ENCODE data around the gene PDLIM4.
A peak's percentile ranks its signal among the peaks of the same experiment; 100 is the strongest.

PDLIM4 gene

DNA sequence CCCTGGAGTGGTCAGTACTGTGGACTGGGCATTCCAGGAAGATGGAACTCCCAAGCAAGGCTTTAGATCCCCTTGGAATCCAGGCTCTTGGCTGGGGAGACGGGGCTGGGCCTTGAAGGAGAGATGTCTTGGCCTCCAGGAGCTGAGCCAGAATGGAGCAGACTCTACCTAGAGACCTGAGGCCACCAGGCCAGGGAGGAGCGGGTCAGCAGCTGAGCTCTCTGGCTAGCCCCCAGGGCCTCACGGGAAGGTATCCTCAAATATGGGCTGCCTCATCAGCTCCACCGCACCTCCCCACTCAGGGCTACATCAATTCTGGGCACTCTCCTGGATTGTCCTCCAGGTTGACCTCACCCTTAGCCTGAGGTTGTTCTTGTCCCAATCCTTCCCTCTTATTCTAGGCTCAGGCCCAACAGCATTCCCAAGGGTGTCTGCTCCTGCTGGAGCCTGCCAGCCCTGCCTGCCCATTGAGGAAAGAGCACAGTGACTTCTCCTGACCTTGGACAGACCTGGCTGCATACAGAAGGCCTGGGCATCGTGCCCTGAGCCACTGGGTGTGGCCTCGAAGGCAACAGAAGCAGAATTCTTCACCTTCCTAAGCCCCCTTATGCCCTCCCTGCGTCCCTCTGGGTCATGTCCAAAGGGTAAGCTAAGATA, 3.0 kb upstream of the PDLIM4 start:
- peaks cover 21% of the 10 kb centered on the region for H3K27me3 ChIP-seq (ENCODE audit: insufficient read depth, low read length)
- no peaks in the 10 kb centered on the region for H3K36me3 ChIP-seq (ENCODE audit: insufficient read depth, low read length)
- H3K27ac ChIP-seq (ENCODE audit: low read depth, low read length), result no peak overlapping the region
- no peak overlapping the region for H3K9ac ChIP-seq (ENCODE audit: low read depth, low read length)
- no peak overlapping the region for H3K4me3 ChIP-seq (ENCODE audit: low read length)
- H3K9me3 ChIP-seq (ENCODE audit: insufficient read depth, low read depth, low read length), result no peaks in the 10 kb centered on the region
- WGBS, result 81% methylated on average over 7 of the region's 7 CpGs
- peaks cover 14% of the 10 kb centered on the region for H3K4me1 ChIP-seq (ENCODE audit: insufficient read depth, low read length)

DNA sequence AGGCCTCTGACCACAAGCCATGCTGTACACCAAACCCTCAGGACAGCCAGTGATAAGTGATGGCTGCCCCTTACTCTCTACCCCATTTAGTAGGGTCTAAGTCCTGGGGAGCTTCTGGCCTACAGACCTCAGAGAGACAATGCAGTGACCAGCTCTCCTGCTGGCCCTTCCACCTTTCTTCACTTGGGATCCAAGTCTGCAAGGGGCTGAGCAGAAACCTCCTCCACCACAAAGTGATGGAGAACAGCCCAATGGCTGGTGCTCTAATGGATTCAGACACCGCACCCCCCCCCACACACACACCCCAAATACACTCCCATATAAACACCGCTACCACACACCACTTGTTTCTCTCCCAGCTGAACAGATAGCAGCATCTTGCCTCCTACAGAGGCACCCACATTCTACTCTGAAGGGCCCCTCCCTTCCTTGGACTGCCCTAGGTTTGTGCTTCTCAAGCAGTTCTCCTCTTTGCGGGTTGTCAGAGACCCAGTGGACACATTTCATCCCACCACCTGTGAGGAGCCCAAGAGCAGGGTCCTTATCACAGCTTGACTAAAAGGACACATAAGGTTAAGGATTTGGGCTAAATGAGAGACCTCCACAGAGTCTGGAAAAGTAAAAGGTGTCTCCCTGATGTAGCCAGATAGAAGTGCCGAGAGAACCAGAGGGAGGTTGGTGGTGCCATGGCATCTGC, 1.3 kb upstream of the PDLIM4 start:
- Histone ChIP-seq H3K4me3 (ENCODE audit: low read length) (peak overlapping the region; percentile 61; the same call in 1 of the 2 replicates), H3K9ac (ENCODE audit: low read depth, low read length) (no peak overlapping the region), H3K9me3 (ENCODE audit: insufficient read depth, low read depth, low read length) (no peaks in the 10 kb centered on the region), H3K36me3 (ENCODE audit: insufficient read depth, low read length) (no peaks in the 10 kb centered on the region), H3K27ac (ENCODE audit: low read depth, low read length) (no peak overlapping the region), H3K27me3 (ENCODE audit: insufficient read depth, low read length) (peaks cover 21% of the 10 kb centered on the region), H3K4me1 (ENCODE audit: insufficient read depth, low read length) (peaks cover 21% of the 10 kb centered on the region)
- 92% methylated on average over 4 of the region's 4 CpGs for WGBS

DNA sequence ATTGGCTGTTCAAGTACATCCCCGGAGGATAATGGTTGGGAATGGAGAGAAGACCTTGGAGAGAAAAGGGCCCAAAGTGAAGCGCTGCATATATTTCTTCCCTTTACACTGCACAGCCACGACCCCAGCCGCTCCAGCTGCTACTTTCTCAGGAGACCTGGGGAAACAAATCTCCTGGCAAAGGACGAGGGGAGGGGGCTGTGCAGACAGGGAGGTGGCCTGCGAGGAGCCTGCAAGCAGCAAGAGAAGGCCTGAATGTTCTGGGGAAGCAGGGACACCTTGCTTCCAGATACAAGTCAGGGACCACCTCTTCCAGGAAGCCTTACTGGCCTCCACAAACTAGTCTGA, 739 bp upstream of the PDLIM4 start:
- Histone ChIP-seq H3K36me3 (ENCODE audit: insufficient read depth, low read length) (no peaks in the 10 kb centered on the region), H3K4me1 (ENCODE audit: insufficient read depth, low read length) (peaks cover 21% of the 10 kb centered on the region), H3K27ac (ENCODE audit: low read depth, low read length) (no peak overlapping the region), H3K9me3 (ENCODE audit: insufficient read depth, low read depth, low read length) (no peaks in the 10 kb centered on the region), H3K4me3 (ENCODE audit: low read length) (peak overlapping the region; percentile 61), H3K9ac (ENCODE audit: low read depth, low read length) (peak overlapping the region; percentile 25; the same call in 1 of the 2 replicates), H3K27me3 (ENCODE audit: insufficient read depth, low read length) (peaks cover 21% of the 10 kb centered on the region)
- 68% methylated on average over 6 of the region's 6 CpGs for WGBS

DNA sequence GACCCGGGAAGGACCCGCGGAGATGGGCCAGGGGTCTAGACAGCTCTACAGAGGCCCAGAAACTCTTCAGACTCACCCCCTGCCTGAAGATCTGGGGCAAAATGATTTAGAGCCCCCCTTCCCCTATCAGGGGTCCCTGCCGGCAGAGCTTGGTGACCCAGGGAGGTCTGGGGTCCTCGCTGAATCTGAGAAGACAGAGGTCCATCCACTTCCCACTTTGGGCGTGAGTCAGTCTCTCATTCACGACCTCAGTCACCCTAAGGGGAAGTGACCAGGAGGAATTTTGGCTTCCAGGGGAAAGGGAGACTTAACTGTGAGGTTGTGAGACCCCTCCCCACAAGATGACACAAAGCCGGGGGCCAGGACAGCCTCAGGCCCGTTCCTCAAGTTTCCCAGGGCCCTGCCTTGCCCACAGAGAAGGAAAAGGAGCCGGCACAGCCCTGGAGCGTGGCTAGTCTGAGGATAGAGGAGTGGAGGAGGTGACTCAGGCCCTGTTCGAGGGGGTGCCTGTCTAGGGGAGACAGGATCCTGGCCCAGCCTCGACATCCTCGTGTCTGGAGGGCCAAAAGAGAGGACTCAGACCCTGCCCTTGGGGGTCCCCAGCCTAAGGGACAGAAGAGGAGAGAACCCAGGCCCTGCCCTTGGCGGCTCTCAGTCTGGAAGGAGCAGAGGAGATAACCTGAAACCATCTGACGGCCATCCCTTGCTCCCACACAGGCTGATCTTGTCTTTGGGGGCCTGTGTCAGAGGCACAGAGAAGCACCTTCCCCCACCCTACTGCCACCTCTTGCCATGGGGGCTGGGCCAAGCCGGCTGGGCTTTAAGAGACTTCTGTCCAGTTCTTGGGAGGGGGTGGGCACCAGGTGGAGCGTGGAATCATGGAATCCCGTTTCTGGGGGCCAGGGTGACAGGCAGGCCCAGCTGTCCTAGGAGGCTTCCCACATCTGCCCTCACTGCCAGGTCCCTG, 889 bp downstream of the PDLIM4 start:
- peak overlapping the region; percentile 68 for H3K4me3 ChIP-seq (ENCODE audit: low read length)
- peak overlapping the region; percentile 69 for H3K9ac ChIP-seq (ENCODE audit: low read depth, low read length)
- 67% methylated on average over 18 of the region's 19 CpGs for WGBS
- peaks cover 21% of the 10 kb centered on the region for H3K27me3 ChIP-seq (ENCODE audit: insufficient read depth, low read length)
- H3K36me3 ChIP-seq (ENCODE audit: insufficient read depth, low read length), result no peaks in the 10 kb centered on the region
- H3K4me1 ChIP-seq (ENCODE audit: insufficient read depth, low read length), result peaks cover 21% of the 10 kb centered on the region
- H3K9me3 ChIP-seq (ENCODE audit: insufficient read depth, low read depth, low read length), result no peaks in the 10 kb centered on the region
- H3K27ac ChIP-seq (ENCODE audit: low read depth, low read length), result no peak overlapping the region

DNA sequence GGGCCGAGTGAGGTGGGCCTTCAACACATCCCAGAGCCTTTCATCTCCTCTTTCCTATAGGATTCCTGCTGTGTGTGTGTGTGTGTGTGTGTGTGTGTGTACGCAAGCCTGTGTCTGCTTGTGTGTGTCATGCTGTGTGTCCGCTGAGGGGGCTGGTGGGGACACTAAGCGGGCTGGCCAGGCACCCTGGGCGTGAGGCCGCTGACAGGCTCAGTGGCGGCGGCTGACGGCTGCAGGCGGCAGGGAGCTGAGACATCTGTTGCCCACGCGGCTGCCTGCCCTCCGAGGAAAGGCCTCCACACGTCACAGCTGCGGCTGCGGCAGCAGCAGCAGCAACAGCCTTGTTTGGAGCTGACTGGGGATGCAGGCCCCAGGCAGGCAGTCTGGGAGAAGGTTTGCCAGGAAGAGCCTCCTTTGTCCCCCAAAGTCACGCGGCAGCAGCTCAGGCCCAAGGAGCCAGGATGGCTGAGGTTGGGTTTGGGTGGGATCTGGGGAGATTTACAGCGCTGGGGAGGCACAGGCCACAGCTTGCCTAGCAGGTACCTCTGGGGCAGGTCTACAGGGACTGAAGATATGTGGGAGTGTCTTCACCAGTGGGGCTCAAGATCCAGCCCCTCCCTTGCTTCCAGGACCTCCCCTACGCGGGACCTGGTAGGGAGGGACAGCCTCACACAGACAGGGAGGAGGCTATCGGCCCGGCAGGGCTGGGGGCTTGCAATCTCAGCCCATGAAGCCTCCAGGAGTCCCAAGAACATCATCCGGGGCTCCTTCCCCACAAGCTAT, 1.8 kb downstream of the PDLIM4 start:
- 0 out of 2 replicates have a peak overlapping the region, but pooled peaks have one; percentile 19 for H3K9ac ChIP-seq (ENCODE audit: low read depth, low read length)
- H3K27me3 ChIP-seq (ENCODE audit: insufficient read depth, low read length), result peaks cover 21% of the 10 kb centered on the region
- no peaks in the 10 kb centered on the region for H3K9me3 ChIP-seq (ENCODE audit: insufficient read depth, low read depth, low read length)
- H3K4me1 ChIP-seq (ENCODE audit: insufficient read depth, low read length), result peaks cover 21% of the 10 kb centered on the region
- H3K36me3 ChIP-seq (ENCODE audit: insufficient read depth, low read length), result no peaks in the 10 kb centered on the region
- H3K27ac ChIP-seq (ENCODE audit: low read depth, low read length), result no peak overlapping the region
- WGBS, result 81% methylated on average over 24 of the region's 24 CpGs
- no peak overlapping the region for H3K4me3 ChIP-seq (ENCODE audit: low read length)

DNA sequence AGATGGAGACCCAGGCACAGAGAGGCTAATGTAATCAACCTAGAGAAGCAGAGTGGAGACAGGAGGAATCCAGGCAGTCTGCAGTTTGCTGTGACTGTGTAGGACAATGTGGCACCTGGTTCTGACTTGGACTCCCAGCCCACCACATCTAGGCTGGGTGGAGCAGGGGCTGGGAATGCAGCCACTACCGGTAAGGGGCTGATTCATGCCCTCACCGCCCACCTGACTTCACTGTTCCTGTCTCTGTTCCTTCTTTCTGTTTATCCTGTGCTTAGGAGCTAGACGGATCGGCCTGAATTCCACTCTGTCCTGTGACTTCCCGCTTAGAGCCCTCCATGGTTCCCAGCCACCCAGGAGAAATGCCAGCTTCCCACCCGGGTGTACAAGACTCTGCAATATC, 2.6 kb downstream of the PDLIM4 start:
- H3K4me1 ChIP-seq (ENCODE audit: insufficient read depth, low read length), result peaks cover 21% of the 10 kb centered on the region
- peaks cover 21% of the 10 kb centered on the region for H3K27me3 ChIP-seq (ENCODE audit: insufficient read depth, low read length)
- WGBS, result 84% methylated on average over 6 of the region's 6 CpGs
- no peak overlapping the region for H3K4me3 ChIP-seq (ENCODE audit: low read length)
- no peak overlapping the region for H3K27ac ChIP-seq (ENCODE audit: low read depth, low read length)
- no peaks in the 10 kb centered on the region for H3K9me3 ChIP-seq (ENCODE audit: insufficient read depth, low read depth, low read length)
- no peaks in the 10 kb centered on the region for H3K36me3 ChIP-seq (ENCODE audit: insufficient read depth, low read length)
- no peak overlapping the region for H3K9ac ChIP-seq (ENCODE audit: low read depth, low read length)

DNA sequence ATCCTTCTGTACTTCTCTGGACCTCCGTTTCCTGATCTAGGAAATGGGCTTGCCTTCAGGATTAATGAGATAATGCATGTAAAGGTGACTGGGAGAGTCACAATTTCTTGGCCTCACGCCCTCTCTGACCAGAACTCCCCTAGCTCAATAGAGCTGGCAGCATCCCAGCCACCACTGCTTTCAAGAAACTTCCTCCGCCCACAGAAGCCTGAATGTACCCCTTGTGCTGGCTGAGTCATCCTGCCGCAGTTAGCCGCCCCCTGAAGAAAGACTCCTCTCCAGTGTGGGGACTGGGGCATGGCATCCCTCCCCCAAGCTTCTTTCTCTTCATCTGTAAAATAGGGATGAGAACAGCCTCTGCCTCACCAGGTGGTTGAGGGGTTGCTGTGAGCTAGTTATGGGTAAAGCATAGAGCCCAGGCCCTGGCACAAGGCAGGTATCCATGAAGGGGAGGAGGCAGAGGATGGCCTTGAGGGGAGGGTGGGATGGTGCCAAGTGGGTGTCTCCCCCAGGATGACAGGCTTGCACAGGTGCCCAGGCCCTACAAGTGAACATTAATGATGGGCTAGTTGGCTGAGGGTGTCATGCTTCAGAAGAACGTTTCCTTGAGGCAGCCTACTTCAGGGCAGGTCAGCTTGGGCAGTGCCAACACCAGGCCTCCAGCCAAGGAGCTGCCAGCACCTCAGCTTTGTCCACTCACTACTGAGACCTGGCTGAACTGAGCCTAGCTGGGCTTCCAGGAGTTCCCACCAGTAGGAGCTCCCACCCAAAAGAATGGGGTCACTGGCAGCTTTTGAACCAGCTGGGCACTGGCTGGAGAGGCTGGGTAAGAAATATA, 3.4 kb downstream of the PDLIM4 start:
- Histone ChIP-seq H3K27me3 (ENCODE audit: insufficient read depth, low read length) (peaks cover 21% of the 10 kb centered on the region), H3K9ac (ENCODE audit: low read depth, low read length) (no peak overlapping the region), H3K36me3 (ENCODE audit: insufficient read depth, low read length) (no peaks in the 10 kb centered on the region), H3K27ac (ENCODE audit: low read depth, low read length) (no peak overlapping the region), H3K4me1 (ENCODE audit: insufficient read depth, low read length) (peaks cover 21% of the 10 kb centered on the region), H3K9me3 (ENCODE audit: insufficient read depth, low read depth, low read length) (no peaks in the 10 kb centered on the region), H3K4me3 (ENCODE audit: low read length) (no peak overlapping the region)
- 68% methylated on average over 5 of the region's 6 CpGs for WGBS

DNA sequence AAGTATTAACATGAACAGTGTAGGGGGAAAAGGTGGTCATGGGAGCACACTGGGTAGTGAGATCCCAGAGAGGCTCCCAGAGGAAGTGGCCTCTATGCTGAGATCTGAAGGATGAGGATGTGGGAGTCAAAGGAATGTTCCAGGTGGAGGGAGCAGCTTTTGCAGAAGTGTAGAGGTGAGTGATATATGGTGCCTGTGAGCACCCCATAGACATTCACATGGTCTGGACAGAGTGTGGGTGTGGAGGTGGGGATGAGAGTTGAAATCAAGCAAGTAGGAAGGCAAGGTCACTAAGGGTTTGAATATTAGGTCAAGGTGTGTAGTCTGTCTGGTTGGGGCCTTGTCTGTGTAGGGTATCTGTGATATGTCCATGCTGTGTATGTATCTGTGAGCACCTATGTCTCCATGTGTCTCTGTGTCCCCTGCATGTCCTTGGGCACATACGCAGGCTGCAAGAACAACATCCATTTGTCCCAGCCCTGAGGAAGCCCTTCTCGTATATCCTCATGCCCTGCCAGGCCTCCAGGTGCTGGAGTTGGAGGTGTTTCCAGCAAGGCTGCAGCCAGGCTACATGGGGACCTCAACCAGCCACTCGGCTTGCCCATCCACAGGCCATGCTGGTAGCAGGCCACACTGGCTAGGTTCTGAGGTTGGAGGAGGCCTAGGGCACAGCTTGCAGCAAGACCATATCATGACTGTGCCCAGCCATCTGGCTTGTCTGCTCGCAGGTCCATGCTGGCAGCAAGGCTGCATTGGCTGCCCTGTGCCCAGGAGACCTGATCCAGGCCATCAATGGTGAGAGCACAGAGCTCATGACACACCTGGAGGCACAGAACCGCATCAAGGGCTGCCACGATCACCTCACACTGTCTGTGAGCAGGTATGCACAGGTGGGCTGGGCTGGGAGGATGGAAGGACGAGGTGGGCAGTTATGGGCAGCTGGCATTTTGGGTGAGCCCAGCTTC, 4.7 kb downstream of the PDLIM4 start:
- Histone ChIP-seq H3K27ac (ENCODE audit: low read depth, low read length) (no peak overlapping the region), H3K4me1 (ENCODE audit: insufficient read depth, low read length) (peaks cover 21% of the 10 kb centered on the region)

DNA sequence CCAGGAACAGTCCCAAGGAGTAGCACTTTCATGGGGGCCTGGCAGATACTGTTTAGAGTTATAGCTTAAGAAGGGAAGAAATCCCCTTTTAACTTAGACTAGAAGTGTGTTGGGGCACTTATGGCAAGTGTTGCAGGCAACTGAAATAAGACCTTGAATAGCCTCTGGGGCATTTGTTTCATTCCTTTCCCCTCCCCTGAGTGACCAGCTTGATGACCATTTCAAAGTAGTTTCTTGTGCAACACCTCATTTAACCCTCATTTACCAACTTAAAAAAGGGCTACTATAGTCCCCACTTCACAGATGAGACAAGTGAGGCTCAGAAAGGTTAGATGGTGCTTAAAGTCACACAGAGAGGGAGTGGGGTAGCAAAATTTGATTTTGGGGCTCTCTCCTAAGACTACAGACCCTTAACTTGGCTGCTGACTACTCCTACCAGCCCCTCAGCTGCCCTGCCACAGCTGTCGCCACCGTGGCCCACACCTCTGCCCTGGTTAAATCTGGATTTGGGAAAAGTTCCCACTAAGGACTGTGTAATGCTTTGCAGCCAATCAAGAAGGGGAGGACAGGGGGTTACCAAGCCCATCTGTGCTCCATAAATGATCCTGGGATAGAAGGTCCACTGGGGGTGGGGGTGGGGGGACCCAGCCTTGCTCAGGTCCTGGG, 5.5 kb downstream of the PDLIM4 start:
- no peak overlapping the region for H3K9ac ChIP-seq (ENCODE audit: low read depth, low read length)

More for the DNA sequence above, 4.7 kb downstream of the PDLIM4 start:
- Histone ChIP-seq H3K9ac (ENCODE audit: low read depth, low read length) (no peak overlapping the region), H3K36me3 (ENCODE audit: insufficient read depth, low read length) (no peaks in the 10 kb centered on the region), H3K27me3 (ENCODE audit: insufficient read depth, low read length) (peaks cover 13% of the 10 kb centered on the region), H3K9me3 (ENCODE audit: insufficient read depth, low read depth, low read length) (no peaks in the 10 kb centered on the region), H3K4me3 (ENCODE audit: low read length) (no peak overlapping the region)
- WGBS, result 93% methylated on average over 7 of the region's 7 CpGs

More for the DNA sequence above, 5.5 kb downstream of the PDLIM4 start:
- Histone ChIP-seq H3K27ac (ENCODE audit: low read depth, low read length) (no peak overlapping the region), H3K4me1 (ENCODE audit: insufficient read depth, low read length) (peaks cover 18% of the 10 kb centered on the region), H3K36me3 (ENCODE audit: insufficient read depth, low read length) (no peaks in the 10 kb centered on the region), H3K27me3 (ENCODE audit: insufficient read depth, low read length) (peaks cover 10% of the 10 kb centered on the region), H3K9me3 (ENCODE audit: insufficient read depth, low read depth, low read length) (no peaks in the 10 kb centered on the region), H3K4me3 (ENCODE audit: low read length) (no peak overlapping the region)
- 87% methylated on average over 2 of the region's 2 CpGs for WGBS

Measured in HUES64 (cell line).